AG09309 (cell line): Measurements from ENCODE around the gene SH3GL2.

Experiments
- DNase-seq: peaks from one replicate; pipeline ENCODE4 v3.0.0-alpha.2; 2010; ENCODE audit warnings: low read depth
- H3K4me3 ChIP-seq: 2 replicates; pipeline ENCODE4 v1.5.1; 2011; ENCODE audit warnings: mild to moderate bottlenecking, low read depth, low read length, moderate library complexity; ENCODE audit not compliant: control insufficient read depth
- TF ChIP-seq, protein P1 (sequence below): IDR thresholded peaks from 2 replicates; pipeline ENCODE4 v1.5.1; 2011; ENCODE audit warnings: mild to moderate bottlenecking, low read depth, low read length, inconsistent platforms; ENCODE audit not compliant: insufficient read depth, control insufficient read depth; ENCODE audit errors: missing control alignments

SH3GL2 gene

DNA sequence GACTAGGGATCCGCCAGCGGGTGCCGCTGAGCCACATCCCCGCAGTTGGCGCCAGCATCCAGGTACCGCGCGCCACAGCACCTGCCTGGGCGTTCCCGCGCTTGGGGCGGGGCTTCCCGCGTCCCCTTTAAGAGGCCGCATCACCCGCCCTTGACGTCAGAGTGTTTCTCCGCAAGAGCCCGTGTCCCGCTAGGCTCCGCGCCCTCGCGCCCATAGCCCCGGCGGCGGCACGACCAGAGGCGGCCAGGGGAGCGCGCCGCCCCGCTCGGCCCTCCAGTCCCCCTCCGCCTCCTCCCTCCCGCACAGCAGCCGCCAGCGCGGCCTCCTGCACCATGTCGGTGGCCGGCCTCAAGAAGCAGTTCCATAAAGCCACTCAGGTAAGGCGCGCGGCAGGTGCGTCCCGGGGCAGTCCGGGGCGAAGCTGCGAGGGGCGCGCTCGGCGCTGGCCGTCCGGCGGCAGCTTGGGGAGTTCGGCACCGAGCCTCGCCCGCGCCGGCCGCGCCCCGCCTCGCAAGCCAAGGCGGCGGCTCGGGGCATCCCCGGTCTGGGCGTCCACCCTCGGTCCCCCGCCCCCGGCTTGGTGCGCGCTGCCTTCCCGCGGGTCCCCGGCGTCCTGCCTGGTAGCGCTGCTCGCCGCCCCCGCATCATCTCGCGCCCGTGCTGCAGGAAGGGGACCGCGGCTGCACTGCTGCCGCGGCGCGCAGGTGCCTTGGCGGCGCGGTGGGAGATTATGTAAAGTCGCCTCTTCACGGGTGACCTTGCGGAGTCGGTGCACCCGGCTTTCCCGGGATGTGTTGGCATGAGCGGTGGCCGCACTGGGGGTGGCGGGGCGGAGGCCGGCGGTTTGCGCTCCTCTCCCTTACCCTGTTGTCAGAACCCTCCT is at the start of gene SH3GL2:
Gene SH3GL2 (plus strand): TSS at position 156 of the 883 bp plus-strand sequence.
- H3K4me3 ChIP-seq: peak within 1 kb of the TSS; percentile 36
- DNase-seq: no peak
- TF ChIP-seq, protein P1, sequence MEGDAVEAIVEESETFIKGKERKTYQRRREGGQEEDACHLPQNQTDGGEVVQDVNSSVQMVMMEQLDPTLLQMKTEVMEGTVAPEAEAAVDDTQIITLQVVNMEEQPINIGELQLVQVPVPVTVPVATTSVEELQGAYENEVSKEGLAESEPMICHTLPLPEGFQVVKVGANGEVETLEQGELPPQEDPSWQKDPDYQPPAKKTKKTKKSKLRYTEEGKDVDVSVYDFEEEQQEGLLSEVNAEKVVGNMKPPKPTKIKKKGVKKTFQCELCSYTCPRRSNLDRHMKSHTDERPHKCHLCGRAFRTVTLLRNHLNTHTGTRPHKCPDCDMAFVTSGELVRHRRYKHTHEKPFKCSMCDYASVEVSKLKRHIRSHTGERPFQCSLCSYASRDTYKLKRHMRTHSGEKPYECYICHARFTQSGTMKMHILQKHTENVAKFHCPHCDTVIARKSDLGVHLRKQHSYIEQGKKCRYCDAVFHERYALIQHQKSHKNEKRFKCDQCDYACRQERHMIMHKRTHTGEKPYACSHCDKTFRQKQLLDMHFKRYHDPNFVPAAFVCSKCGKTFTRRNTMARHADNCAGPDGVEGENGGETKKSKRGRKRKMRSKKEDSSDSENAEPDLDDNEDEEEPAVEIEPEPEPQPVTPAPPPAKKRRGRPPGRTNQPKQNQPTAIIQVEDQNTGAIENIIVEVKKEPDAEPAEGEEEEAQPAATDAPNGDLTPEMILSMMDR: no peak

- TF ChIP-seq, protein P1: peak; percentile 68
- H3K4me3 ChIP-seq: no peak overlapping the region
- DNase-seq: no peak
Observed at GRCh38 chr9:17531642-17532254, 47.1 kb upstream of the SH3GL2 start.

DNA sequence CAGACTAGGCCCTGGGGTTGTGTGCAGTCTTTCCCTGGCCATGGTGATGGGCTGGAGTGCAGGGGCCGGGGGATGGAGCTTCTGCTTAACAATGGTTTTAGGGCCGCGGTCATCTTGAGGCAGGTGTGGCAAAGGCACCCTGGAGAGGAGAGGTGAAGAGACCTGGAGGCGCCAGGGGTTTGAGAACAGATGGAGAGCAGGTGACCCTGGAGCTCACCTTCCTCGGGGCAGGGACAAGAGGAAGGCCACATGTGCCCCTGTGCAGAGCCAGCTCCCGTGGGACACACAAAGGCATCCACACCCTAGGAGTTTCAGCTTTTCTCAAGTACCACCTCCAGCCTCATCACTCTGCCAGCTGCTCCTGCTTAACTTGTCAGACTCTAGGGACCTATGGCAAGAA is 46.4 kb upstream of the SH3GL2 start:
- TF ChIP-seq, protein P1: no peak
- DNase-seq: no peak
- H3K4me3 ChIP-seq: no peak overlapping the region

GRCh38 chr9:17535176-17535575 is 43.7 kb upstream of the SH3GL2 start:
- TF ChIP-seq, protein P1: no peak
- no peak for DNase-seq
- H3K4me3 ChIP-seq: no peak overlapping the region

- DNase-seq: no peak
- H3K4me3 ChIP-seq: no peak overlapping the region
- TF ChIP-seq, protein P1: no peak
Observed at GRCh38 chr9:17536027-17536426, 42.8 kb upstream of the SH3GL2 start.

- TF ChIP-seq, protein P1: no peak
- DNase-seq: no peak
- no peak overlapping the region for H3K4me3 ChIP-seq
Observed at GRCh38 chr9:17551023-17551422, 27.8 kb upstream of the SH3GL2 start.
